Retinal pigment epithelial cell (primary cell): ENCODE data around the gene SNX22.

Experiments
- DNase-seq: peaks from one replicate; pipeline ENCODE4 v3.0.0-alpha.2; 2010; ENCODE audit warnings: low read depth
- H3K4me3 ChIP-seq: 2 replicates; pipeline ENCODE4 v1.5.1; 2011; ENCODE audit warnings: mild to moderate bottlenecking, low read length, control low read depth, moderate library complexity
- CTCF ChIP-seq: conservative IDR thresholded peaks from 2 replicates; pipeline ENCODE4 v1.5.1; 2011; ENCODE audit warnings: low read depth, low read length, control low read depth, inconsistent platforms

SNX22 gene

DNA sequence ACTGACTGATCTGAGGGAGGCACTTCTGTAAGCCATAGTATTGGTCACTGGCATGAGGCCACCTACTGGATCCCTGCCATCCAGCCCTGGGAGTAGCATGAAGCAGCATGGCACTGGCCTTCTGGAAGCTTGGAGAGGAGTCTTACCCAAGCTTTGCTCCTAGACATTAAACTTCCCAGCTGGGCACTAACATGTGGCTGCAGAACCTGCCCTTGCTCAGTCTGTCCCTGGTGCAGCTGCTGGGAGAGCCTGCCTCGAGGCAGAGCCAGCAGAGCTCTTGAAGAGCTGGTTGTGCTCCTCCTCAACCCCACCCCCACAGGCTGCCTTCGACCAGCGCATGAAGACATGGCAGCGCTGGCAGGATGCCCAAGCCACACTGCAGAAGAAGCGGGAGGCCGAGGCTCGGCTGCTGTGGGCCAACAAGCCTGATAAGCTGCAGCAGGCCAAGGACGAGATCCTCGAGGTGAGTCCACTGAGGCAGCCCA, 17.1 kb upstream of the SNX22 start:
- no peak for TF ChIP-seq CTCF
- DNase-seq, result no peak
- H3K4me3 ChIP-seq, result no peak overlapping the region

- TF ChIP-seq CTCF, result no peak
- DNase-seq, result no peak
Measured at GRCh38 chr15:64136347-64136746, 15.2 kb upstream of the SNX22 start.

DNA sequence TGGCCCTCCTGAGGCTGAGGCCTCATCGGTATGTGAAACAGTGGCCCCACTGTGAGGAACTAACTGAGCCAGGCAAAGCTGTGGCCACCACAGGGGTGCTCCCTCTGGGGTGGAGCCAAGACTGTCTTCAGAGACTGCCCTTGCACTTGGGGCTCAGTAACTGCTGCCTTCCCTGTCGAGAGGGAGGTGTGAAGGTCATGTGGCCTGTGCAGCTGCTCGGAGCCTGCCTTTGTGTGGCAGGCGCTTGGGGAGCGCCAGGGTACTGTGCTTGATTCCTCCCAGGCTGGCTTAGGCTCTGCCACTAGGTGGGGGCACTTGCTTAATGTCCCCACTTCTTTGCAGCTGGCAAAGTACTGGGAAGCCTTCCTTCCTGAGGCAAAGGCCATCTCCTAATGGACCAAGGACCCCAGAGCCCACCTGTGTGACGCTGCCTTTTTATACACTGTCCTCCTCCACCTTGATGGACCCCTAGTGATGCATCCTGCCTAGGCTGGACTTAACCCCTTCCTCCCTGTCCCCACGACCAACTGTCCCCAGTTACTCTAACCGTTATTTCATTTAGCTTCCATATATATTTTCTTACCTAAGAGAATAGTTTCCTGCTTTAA, 14.2 kb upstream of the SNX22 start:
- no peak for TF ChIP-seq CTCF
- no peak overlapping the region for H3K4me3 ChIP-seq
- DNase-seq, result no peak

More at GRCh38 chr15:64136347-64136746, 15.2 kb upstream of the SNX22 start:
- no peak overlapping the region for H3K4me3 ChIP-seq

GRCh38 chr15:64138331-64138941, 13.1 kb upstream of the SNX22 start:
- no peak for DNase-seq
- no peak for TF ChIP-seq CTCF
- H3K4me3 ChIP-seq, result no peak overlapping the region

DNA sequence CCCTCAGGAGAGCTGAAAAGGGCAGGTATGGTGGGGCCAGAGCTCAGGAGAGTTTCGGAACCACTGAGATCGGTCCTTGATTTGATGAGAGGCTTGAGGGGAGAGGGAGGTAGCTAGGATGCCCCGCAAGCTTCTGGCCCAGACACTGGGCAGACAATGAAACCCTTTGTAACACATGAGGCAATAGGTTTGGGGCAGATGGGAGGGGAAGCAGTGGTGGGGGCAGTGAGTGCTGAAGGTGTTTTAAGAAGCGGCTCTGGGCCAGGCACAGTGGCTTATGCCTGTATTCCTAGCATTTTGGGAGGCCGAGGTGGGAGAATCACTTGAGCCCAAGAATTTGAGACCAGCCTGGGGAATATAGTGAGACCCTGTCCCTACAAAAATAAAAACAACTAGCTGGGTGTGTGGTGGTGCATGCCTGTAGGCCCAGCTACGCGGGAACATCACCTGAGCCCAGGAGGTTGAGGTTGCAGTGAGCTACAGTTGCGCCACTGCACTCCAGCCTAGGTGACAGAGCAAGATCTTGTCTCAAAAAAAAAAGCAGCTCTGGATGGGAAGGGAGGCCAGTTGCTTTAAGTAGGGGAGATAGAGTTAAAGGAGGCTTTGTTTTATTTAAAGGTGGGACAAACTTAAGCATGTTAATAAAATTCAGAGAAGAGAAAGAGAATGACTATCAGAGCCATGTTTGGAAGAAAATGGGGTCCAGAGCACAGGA, 9.6 kb upstream of the SNX22 start:
- DNase-seq, result no peak
- no peak for TF ChIP-seq CTCF
- no peak overlapping the region for H3K4me3 ChIP-seq

- no peak for DNase-seq
- TF ChIP-seq CTCF, result no peak
- H3K4me3 ChIP-seq, result no peak overlapping the region
Measured at GRCh38 chr15:64143276-64143675, 8.3 kb upstream of the SNX22 start.
